Pancreas (tissue), 10 donors: Measurements from ENCODE around the gene ANO7. TPM values are rescaled to one million over a fixed set of nuclear protein-coding genes. Genes with fewer than 3 reads are reported as not detected.

Experiments used
- ATAC-seq, 4 donors: fragments of 200-7000 bp; cut with Tn5 transposase; one replicate each; pipeline versions ENCODE4 v1.8.0 to v1.9.1; 2020; ENCODE audit warnings: mild to moderate bottlenecking in 4 of 4, moderate library complexity in 4 of 4
- DNase-seq, 6 donors: peaks; one replicate each; pipeline ENCODE4 v3.0.0-alpha.2; 2020
- FAIRE-seq: peaks from 2 replicates; lab custom pipeline; 2012; peaks lifted over from hg19 to GRCh38; lab: Jason Lieb, UNC
- H3K27ac ChIP-seq, 4 donors: fragments of 200-600 bp; sonication (generic); 1 replicate in 3 of 4; 2 replicates in 1 of 4; pipeline versions ENCODE4 v1.5.0 to v1.8.0; 2020
- H3K27me3 ChIP-seq, 4 donors: fragments of 200-600 bp; one replicate each; pipeline ENCODE4 v1.8.0; 2021
- H3K36me3 ChIP-seq, 3 donors: fragments of 200-600 bp; sonication (generic) in 1 of 3; one replicate each; pipeline versions ENCODE4 v1.5.0 to v1.8.0; 2020 to 2021
- H3K4me1 ChIP-seq, 3 donors: fragments of 200-600 bp; one replicate each; pipeline ENCODE4 v1.8.0; 2021
- H3K4me3 ChIP-seq, 4 donors: fragments of 200-600 bp; sonication (generic) in 2 of 4; one replicate each; pipeline versions ENCODE4 v1.5.0 to v1.8.0; 2020 to 2021
- H3K9me3 ChIP-seq, 4 donors: fragments of 200-600 bp; one replicate each; pipeline ENCODE4 v1.8.0; 2021
- WGBS, 2 donors: extraction: QIAGEN DNeasy Blood & Tissue Kit; methylation state at CpG; one replicate each; pipeline ENCODE4 v1.1.7; 2013; 5-methylcytosine and 5-hydroxymethylcytosine counted together
- intact Hi-C, 3 donors: fragments of 100-400 bp; cut with DNase I; formaldehyde crosslinking; loops; one replicate each; pipeline versions ENCODE4 v1.11.1 to v1.14.2; 2022
- polyA plus RNA-seq, 2 donors: library from polyadenylated mRNA; stranded (reverse); fragments of 200-250 nt; gene quantifications; one replicate each; pipeline ENCODE4 v1.2.3, GENCODE V29; 2013
- total RNA-seq, 6 donors: library from RNA; stranded (reverse); fragmentation: NEBNext Ultra II Directional in 4 of 6; extraction: Animal tissue kit (Norgen Biotek cat#: 25700) in 4 of 6; gene quantifications; one replicate each; pipeline versions ENCODE4 v1.2.1 to v1.2.4, GENCODE V29; 2021 to 2023
- TF ChIP-seq, protein P1 (sequence below), 4 donors: fragments of 200-600 bp; sonication (generic) in 3 of 4; IDR thresholded peaks; one replicate each; pipeline versions ENCODE4 v1.5.0 to v1.8.0; 2021; ENCODE audit warnings: antibody characterized with exemption in 4 of 4
- donor health status: healthy with polysubstance abuse.
- donor health status: DM: no; HTN: no; CAD: no; lungs with moderate emphysema.
- donor health status: DM: no; HTN: no; CAD: no.
- donor health status: control.
- donor health status: control.
- donor health status: Bipolar disorder and iron deficiency.
- donor health status: DM: yes; HTN: yes; CAD: no.
- donor health status: DM: no; HTN: no; CAD: no.
- donor health status: DM: no; HTN: no; CAD: no.
- donor health status: DM: yes; HTN: yes; CAD: no.

Gene ANO7
- total and polyA plus RNA-seq, 8 donors, result 0.66 to 1.8 (median 1.1) TPM

DNA sequence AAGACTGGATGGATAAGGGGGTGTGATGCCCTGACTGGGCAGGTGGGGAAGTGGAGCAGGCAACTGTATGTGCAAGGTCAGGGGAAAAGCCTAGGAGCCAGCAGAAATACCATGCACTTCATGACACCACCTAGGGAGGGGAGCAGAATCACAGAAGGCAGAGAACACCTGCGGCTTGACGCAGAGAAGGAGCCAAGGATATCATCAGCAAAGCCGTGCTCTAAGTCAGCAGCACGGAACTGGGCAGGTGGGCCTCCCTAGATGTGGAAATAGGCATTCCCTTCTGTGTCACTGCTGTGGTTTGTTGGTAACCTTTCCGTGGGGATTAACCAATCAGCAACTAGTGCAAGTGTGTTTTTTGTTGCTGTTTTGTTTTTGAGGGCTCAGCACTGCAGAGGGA lies 85.7 kb downstream of the ANO7 start:
- DNase-seq, result peak in 2 of 6 donors; percentile 38 to 50
- no peaks in the 10 kb centered on the region for H3K27me3 ChIP-seq
- intact Hi-C loops, result no loop called here
- FAIRE-seq, result no peak
- ATAC-seq, result peak in 3 of 4 donors; percentile 15 to 40 (median 38)
- peak overlapping the region in 2 of 4 donors; percentile 94 to 97 for H3K27ac ChIP-seq
- peak overlapping the region in 1 of 4 donors; percentile 94 for H3K4me3 ChIP-seq
- H3K9me3 ChIP-seq, result no peaks in the 10 kb centered on the region
- TF ChIP-seq, protein P1, sequence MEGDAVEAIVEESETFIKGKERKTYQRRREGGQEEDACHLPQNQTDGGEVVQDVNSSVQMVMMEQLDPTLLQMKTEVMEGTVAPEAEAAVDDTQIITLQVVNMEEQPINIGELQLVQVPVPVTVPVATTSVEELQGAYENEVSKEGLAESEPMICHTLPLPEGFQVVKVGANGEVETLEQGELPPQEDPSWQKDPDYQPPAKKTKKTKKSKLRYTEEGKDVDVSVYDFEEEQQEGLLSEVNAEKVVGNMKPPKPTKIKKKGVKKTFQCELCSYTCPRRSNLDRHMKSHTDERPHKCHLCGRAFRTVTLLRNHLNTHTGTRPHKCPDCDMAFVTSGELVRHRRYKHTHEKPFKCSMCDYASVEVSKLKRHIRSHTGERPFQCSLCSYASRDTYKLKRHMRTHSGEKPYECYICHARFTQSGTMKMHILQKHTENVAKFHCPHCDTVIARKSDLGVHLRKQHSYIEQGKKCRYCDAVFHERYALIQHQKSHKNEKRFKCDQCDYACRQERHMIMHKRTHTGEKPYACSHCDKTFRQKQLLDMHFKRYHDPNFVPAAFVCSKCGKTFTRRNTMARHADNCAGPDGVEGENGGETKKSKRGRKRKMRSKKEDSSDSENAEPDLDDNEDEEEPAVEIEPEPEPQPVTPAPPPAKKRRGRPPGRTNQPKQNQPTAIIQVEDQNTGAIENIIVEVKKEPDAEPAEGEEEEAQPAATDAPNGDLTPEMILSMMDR (IDR thresholded peaks at IDR 0.05), result no peak
- H3K4me1 ChIP-seq, result peaks cover 6 to 21% (median 21%) of the 10 kb centered on the region in 3 donors
- H3K36me3 ChIP-seq, result no peaks in the 10 kb centered on the region
- WGBS, 2 donors, result 32 to 34% methylated on average over 5 of the region's 5 CpGs

Other genes with a start within 250 kb of the ANO7 start
- 10 to 100 TPM in 2 of 6 donors, 1 to 10 TPM in 4; 6.6 to 19.2 (median 9.6) TPM for gene SNED1, start 190.1 kb upstream of the ANO7 start, total RNA-seq
- 10 to 100 TPM; 12.9 to 13.2 TPM for gene SNED1, start 190.1 kb upstream of the ANO7 start, polyA plus RNA-seq
- gene MTERF4, start 86.4 kb upstream of the ANO7 start, total RNA-seq, result 10 to 100 TPM; 14.0 to 22.9 (median 14.8) TPM
- 10 to 100 TPM; 22.4 to 36.8 TPM for gene MTERF4, start 86.4 kb upstream of the ANO7 start, polyA plus RNA-seq
- 10 to 100 TPM in 2 of 6 donors, 1 to 10 TPM in 4; 3.7 to 12.3 (median 8.9) TPM for gene PASK, start 39.2 kb upstream of the ANO7 start, total RNA-seq
- 10 to 100 TPM in 1 of 2 donors, 1 to 10 TPM in 1; 9.0 to 14.5 TPM for gene PASK, start 39.2 kb upstream of the ANO7 start, polyA plus RNA-seq
- gene PPP1R7, start 38.2 kb upstream of the ANO7 start, total RNA-seq, result 10 to 100 TPM; 21.5 to 38.7 (median 31.5) TPM
- 10 to 100 TPM; 28.5 to 37.1 TPM for gene PPP1R7, start 38.2 kb upstream of the ANO7 start, polyA plus RNA-seq
- 100 to 1,000 TPM; 733 to 996 (median 775) TPM for gene HDLBP, start 127.0 kb downstream of the ANO7 start, total RNA-seq
- gene HDLBP, start 127.0 kb downstream of the ANO7 start, polyA plus RNA-seq, result 100 to 1,000 TPM; 273 to 346 TPM
- gene SEPTIN2, start 127.2 kb downstream of the ANO7 start, total RNA-seq, result 100 to 1,000 TPM; 149 to 245 (median 204) TPM
- gene SEPTIN2, start 127.2 kb downstream of the ANO7 start, polyA plus RNA-seq, result 100 to 1,000 TPM; 106 to 158 TPM
- 10 to 100 TPM; 16.9 to 44.9 (median 24.2) TPM for gene FARP2, start 167.6 kb downstream of the ANO7 start, total RNA-seq
- 10 to 100 TPM; 26.2 to 35.3 TPM for gene FARP2, start 167.6 kb downstream of the ANO7 start, polyA plus RNA-seq